Left lung (tissue), 10 donors: ENCODE data around the gene KRT76. TPM values are rescaled to one million over a fixed set of nuclear protein-coding genes. Genes with fewer than 3 reads are reported as not detected.

Source experiments
- ATAC-seq: fragments of 200-7000 bp; cut with Tn5 transposase; one replicate; pipeline ENCODE4 v1.9.1; 2020; ENCODE audit warnings: moderate library complexity
- DNase-seq, 4 donors: peaks; one replicate each; pipeline ENCODE4 v3.0.0-alpha.2; 2013 to 2020
- H3K27ac ChIP-seq, 2 donors: fragments of 200-600 bp; sonication (generic) in 1 of 2; one replicate each; pipeline versions ENCODE4 v1.5.0 to v1.8.0; 2020 to 2021
- H3K27me3 ChIP-seq, 2 donors: fragments of 200-600 bp; sonication (generic) in 1 of 2; one replicate each; pipeline versions ENCODE4 v1.5.0 to v1.8.0; 2020 to 2021
- H3K36me3 ChIP-seq, 2 donors: fragments of 200-600 bp; sonication (generic) in 1 of 2; one replicate each; pipeline versions ENCODE4 v1.5.0 to v1.8.0; 2020 to 2021
- H3K4me1 ChIP-seq, 2 donors: fragments of 200-600 bp; one replicate each; pipeline ENCODE4 v1.8.0; 2021
- H3K4me3 ChIP-seq, 2 donors: fragments of 200-600 bp; sonication (generic) in 1 of 2; one replicate each; pipeline versions ENCODE4 v1.5.0 to v1.8.0; 2020 to 2021; ENCODE audit warnings: mild to moderate bottlenecking in 1 of 2
- H3K9me3 ChIP-seq, 2 donors: fragments of 200-600 bp; sonication (generic) in 1 of 2; one replicate each; pipeline versions ENCODE4 v1.5.0 to v1.8.0; 2020 to 2021
- CTCF ChIP-seq, 2 donors: fragments of 200-600 bp; sonication (generic) in 1 of 2; IDR thresholded peaks; one replicate each; pipeline versions ENCODE4 v1.5.0 to v1.8.0; 2021; ENCODE audit warnings: antibody characterized with exemption in 2 of 2
- intact Hi-C, 2 donors: fragments of 100-400 bp; cut with DNase I; formaldehyde crosslinking; loops; one replicate each; pipeline versions ENCODE4 v1.11.2 to v1.14.2; 2022
- polyA plus RNA-seq, 6 donors: library from polyadenylated mRNA; unstranded; fragments of 120-200 nt; gene quantifications; one replicate each; pipeline ENCODE4 v1.2.1, GENCODE V29; 2013; ENCODE audit not compliant: insufficient read length in 6 of 6
- total RNA-seq, 2 donors: library from RNA; stranded (reverse); fragmentation: NEBNext Ultra II Directional; extraction: Animal tissue kit (Norgen Biotek cat#: 25700); gene quantifications; one replicate each; pipeline ENCODE4 v1.2.1, GENCODE V29; 2021
- donor health status: DM: no; HTN: yes; CAD: no.
- donor health status: DM: no; HTN: no; CAD: no.

Gene KRT76
- total and polyA plus RNA-seq, 8 donors: not detected

DNA sequence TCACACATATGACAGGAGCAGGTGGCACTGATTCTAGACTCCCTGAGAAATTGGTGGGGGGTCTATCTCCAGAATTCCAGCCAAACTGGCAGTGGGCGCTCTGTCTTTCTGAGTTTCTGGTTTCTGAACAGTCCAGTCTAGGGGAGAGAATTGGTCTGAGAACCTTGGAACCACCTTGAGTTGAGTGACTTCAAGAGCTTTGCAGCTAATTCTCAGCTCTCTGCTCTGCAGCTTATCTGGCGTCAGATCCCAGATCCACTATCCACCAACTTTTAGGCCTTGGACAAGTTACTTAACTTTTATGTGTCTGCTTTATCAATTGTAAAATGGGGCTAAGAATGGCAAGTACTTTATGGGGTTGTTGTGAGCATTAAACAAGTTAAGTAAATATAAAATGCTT, 1.7 kb upstream of the KRT76 start:
- no peaks in the 10 kb centered on the region for H3K36me3 ChIP-seq
- DNase-seq (no peak), ATAC-seq (no peak)
- intact Hi-C loops: no loop called here
- no peaks in the 10 kb centered on the region for H3K4me1 ChIP-seq
- no peak for TF ChIP-seq CTCF (IDR thresholded peaks at IDR 0.05)
- no peaks in the 10 kb centered on the region for H3K9me3 ChIP-seq
- H3K27ac ChIP-seq: no peak overlapping the region
- H3K4me3 ChIP-seq: no peak overlapping the region
- peaks cover 0 to 76% of the 10 kb centered on the region in 2 donors for H3K27me3 ChIP-seq

DNA sequence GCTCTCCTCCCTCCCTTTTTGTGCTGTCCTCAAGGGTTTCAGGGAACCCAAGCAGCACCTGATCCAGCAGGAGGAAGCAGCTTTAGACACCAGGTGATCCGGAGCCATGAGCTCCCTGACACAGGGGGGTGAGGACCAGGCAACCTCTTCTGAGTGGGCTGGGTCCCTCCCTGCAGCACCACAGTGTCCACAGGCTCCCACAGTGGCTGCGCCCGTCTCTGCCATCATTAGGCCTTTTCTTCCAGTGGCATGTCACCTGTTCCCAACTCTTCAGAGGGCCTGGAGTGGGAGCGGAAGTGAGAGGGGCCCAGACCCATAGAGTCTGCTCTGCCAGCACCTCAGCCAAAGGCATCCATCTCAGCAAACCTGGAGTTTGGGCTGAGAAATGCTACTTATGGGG, 421 bp upstream of the KRT76 start:
- Histone ChIP-seq H3K27ac (no peak overlapping the region), H3K9me3 (no peaks in the 10 kb centered on the region), H3K4me1 (no peaks in the 10 kb centered on the region), H3K4me3 (no peak overlapping the region), H3K27me3 (peaks cover 0 to 73% of the 10 kb centered on the region in 2 donors), H3K36me3 (no peaks in the 10 kb centered on the region)
- ATAC-seq (no peak), DNase-seq (no peak)
- intact Hi-C loops: no loop called here
- TF ChIP-seq CTCF (IDR thresholded peaks at IDR 0.05): no peak

DNA sequence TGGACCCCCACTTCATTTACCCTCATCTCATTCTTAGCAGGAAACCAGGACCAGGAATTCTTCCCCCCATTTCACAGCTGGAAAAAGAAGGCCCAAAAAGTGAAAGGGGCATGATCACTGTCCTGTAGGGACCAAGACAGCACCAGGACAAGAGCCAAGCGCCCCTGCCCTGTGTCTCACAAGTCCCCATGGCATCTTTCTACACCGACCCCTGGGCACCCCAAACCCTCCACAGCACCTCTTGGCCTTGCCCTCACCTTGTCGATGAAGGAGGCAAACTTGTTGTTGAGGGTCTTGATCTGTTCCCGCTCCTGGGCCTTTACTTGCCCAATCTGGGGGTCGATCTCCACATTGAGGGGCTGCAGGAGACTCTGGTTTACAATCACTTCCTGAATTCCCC, 710 bp downstream of the KRT76 start:
- Histone ChIP-seq H3K27ac (no peak overlapping the region), H3K4me1 (no peaks in the 10 kb centered on the region), H3K27me3 (peaks cover 0 to 73% of the 10 kb centered on the region in 2 donors), H3K9me3 (no peaks in the 10 kb centered on the region), H3K4me3 (no peak overlapping the region), H3K36me3 (no peaks in the 10 kb centered on the region)
- no peak for TF ChIP-seq CTCF (IDR thresholded peaks at IDR 0.05)
- DNase-seq: no peak
- no peak for ATAC-seq
- intact Hi-C loops: no loop called here

DNA sequence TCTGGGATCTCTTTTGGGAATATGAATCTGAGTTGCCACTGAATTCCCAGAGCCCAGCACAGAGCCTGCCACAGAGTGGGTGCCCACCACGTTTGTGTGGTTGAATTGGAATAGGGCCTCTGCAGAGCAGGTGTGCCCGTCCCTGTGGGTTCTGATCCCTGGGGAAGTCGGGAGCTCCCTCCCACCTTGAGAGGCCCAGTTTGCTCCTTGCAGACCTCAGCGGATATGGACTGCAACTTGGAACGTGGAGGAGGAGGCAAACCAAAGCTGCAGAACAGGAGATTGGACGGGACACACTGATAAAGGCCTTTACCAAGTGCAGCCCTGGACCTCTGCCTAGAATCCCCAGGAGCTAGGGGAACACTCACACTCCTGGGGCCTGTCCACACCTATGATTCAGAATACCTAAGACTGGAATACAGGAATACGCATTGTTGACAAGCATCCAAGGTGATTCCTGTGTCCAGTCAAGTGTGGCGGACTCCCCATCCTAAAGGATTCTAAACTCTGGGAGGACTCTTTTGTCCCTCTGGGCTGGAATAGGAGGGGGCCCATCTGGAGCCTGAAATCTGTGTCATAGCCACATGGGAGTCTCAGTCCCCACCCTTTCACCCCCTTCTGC, 2.4 kb downstream of the KRT76 start:
- Histone ChIP-seq H3K36me3 (no peaks in the 10 kb centered on the region), H3K4me1 (no peaks in the 10 kb centered on the region), H3K4me3 (no peak overlapping the region), H3K27ac (no peak overlapping the region), H3K27me3 (peaks cover 0 to 67% of the 10 kb centered on the region in 2 donors), H3K9me3 (no peaks in the 10 kb centered on the region)
- ATAC-seq: no peak
- no peak for TF ChIP-seq CTCF (IDR thresholded peaks at IDR 0.05)
- intact Hi-C loops: no loop called here
- DNase-seq: no peak

- H3K9me3 ChIP-seq: no peaks in the 10 kb centered on the region
- intact Hi-C loops: no loop called here
These were observed 4.4 kb downstream of the KRT76 start for GRCh38 chr12:52772772-52773171.

More at GRCh38 chr12:52772772-52773171, 4.4 kb downstream of the KRT76 start:
- Histone ChIP-seq H3K4me3 (no peak overlapping the region), H3K27me3 (peaks cover 0 to 63% of the 10 kb centered on the region in 2 donors), H3K27ac (no peak overlapping the region), H3K4me1 (no peaks in the 10 kb centered on the region), H3K36me3 (no peaks in the 10 kb centered on the region)
- DNase-seq: no peak
- ATAC-seq: no peak
- TF ChIP-seq CTCF (IDR thresholded peaks at IDR 0.05): no peak
